ENCODE measurements around the gene MUC12. TPM values are rescaled to one million over a fixed set of nuclear protein-coding genes. Genes with fewer than 3 reads are reported as not detected.

The MUC12 gene
- polyA plus RNA-seq, 3 donors, result 0.01 to 0.38 (median 0.06) TPM

- DNase-seq, result no peak
These were observed 17.3 kb upstream of the MUC12 start for GRCh38 chr7:100951888-100952560.

- DNase-seq, result no peak
These were observed 16.7 kb upstream of the MUC12 start for GRCh38 chr7:100952641-100953040.

GRCh38 chr7:100957832-100958421 is 11.4 kb upstream of the MUC12 start:
- no peak for DNase-seq

GRCh38 chr7:100959894-100960293 is 9.5 kb upstream of the MUC12 start:
- no peak for DNase-seq

- no peak for DNase-seq
These were observed 6.8 kb upstream of the MUC12 start for GRCh38 chr7:100962537-100962936.

- DNase-seq, result no peak
These were observed 6.0 kb upstream of the MUC12 start for GRCh38 chr7:100963386-100963785.

GRCh38 chr7:100963874-100964273 is 5.5 kb upstream of the MUC12 start:
- no peak for DNase-seq

- no peak for DNase-seq
These were observed 4.7 kb upstream of the MUC12 start for GRCh38 chr7:100964630-100965029.

- DNase-seq, result no peak
These were observed 4.2 kb upstream of the MUC12 start for GRCh38 chr7:100965045-100965722.

GRCh38 chr7:100965723-100966541 is 3.4 kb upstream of the MUC12 start:
- DNase-seq, result peak; percentile 76

GRCh38 chr7:100966542-100967291 is 2.6 kb upstream of the MUC12 start:
- no peak for DNase-seq

GRCh38 chr7:100967292-100967863 is 2.0 kb upstream of the MUC12 start:
- DNase-seq, result no peak

GRCh38 chr7:100968031-100968430 is 1.3 kb upstream of the MUC12 start:
- DNase-seq, result no peak

- no peak for DNase-seq
These were observed 715 bp upstream of the MUC12 start for GRCh38 chr7:100968650-100969049.

- DNase-seq, result no peak
These were observed 2.0 kb downstream of the MUC12 start for GRCh38 chr7:100971111-100972001.

- no peak for DNase-seq
These were observed 2.6 kb downstream of the MUC12 start for GRCh38 chr7:100972002-100972347.

GRCh38 chr7:100974021-100974420 is 4.7 kb downstream of the MUC12 start:
- no peak for DNase-seq

- no peak for DNase-seq
These were observed 6.0 kb downstream of the MUC12 start for GRCh38 chr7:100975371-100975821.

- no peak for DNase-seq
These were observed 8.9 kb downstream of the MUC12 start for GRCh38 chr7:100978300-100978699.
